ENCODE results near the gene SORCS2.

GRCh38 chr4:7687006-7687405, 494.7 kb downstream of the SORCS2 start:
- TF ChIP-seq CREB1 (IDR thresholded peaks at IDR 0.05; ENCODE audit: low read depth) (no peak), MAX (IDR thresholded peaks at IDR 0.05) (no peak), USF1 (IDR thresholded peaks at IDR 0.05) (no peak), RAD21 (IDR thresholded peaks at IDR 0.05; ENCODE audit: low read depth) (peak; percentile 25; the same call in 1 of the 2 replicates), TAF1 (IDR thresholded peaks at IDR 0.05; ENCODE audit: low read depth) (no peak), CEBPB (IDR thresholded peaks at IDR 0.05) (no peak), TEAD4 (IDR thresholded peaks at IDR 0.05) (no peak), REST (IDR thresholded peaks at IDR 0.05; ENCODE audit: low read depth) (no peak), EP300 (IDR thresholded peaks at IDR 0.05; ENCODE audit: borderline replicate concordance) (no peak), FOXM1 (IDR thresholded peaks at IDR 0.05; ENCODE audit: borderline replicate concordance, low read depth) (no peak), EGR1 (IDR thresholded peaks at IDR 0.05) (no peak), YY1 (IDR thresholded peaks at IDR 0.05; ENCODE audit: low read depth) (no peak), TCF12 (IDR thresholded peaks at IDR 0.05; ENCODE audit: low read depth) (no peak), NFIC (IDR thresholded peaks at IDR 0.05) (no peak)

Measured in Ishikawa (cell line).